HEK293 (cell line): ENCODE data around the gene ZYG11B.

Experiments used
- GFI1B ChIP-seq: fragments of 450-650 bp; formaldehyde crosslinking; IDR thresholded peaks from 2 replicates; pipeline ENCODE4 v1.5.1; 2016; ENCODE audit warnings: missing biosample characterization, missing genetic modification characterization
- GLI4 ChIP-seq: fragments of 450-650 bp; formaldehyde crosslinking; IDR thresholded peaks from 2 replicates; pipeline ENCODE4 v1.5.1; 2016; ENCODE audit warnings: missing biosample characterization, missing genetic modification characterization
- HOXA7 ChIP-seq: sonication (generic); formaldehyde crosslinking; IDR thresholded peaks from 2 replicates; pipeline ENCODE4 v1.8.1; 2022; ENCODE audit warnings: missing genetic modification reagents, borderline replicate concordance
- ZBTB7A ChIP-seq: fragments of 450-650 bp; formaldehyde crosslinking; IDR thresholded peaks from 2 replicates; pipeline ENCODE4 v1.5.1; 2016; ENCODE audit warnings: low read depth, missing biosample characterization, missing genetic modification characterization
- ZNF121 ChIP-seq: fragments of 450-650 bp; formaldehyde crosslinking; IDR thresholded peaks from 2 replicates; pipeline ENCODE4 v1.5.1; 2016; ENCODE audit warnings: missing biosample characterization, missing genetic modification characterization
- ZNF354C ChIP-seq: fragments of 450-650 bp; formaldehyde crosslinking; IDR thresholded peaks from 2 replicates; pipeline ENCODE4 v1.5.1; 2016; ENCODE audit warnings: missing biosample characterization, missing genetic modification characterization, low read depth, borderline replicate concordance
- TF ChIP-seq, protein P1 (sequence below): fragments of 450-650 bp; formaldehyde crosslinking; IDR thresholded peaks from 2 replicates; pipeline ENCODE4 v1.5.1; 2016; ENCODE audit warnings: missing biosample characterization, missing genetic modification characterization

- TF ChIP-seq HOXA7 (CRISPR knock-in tag) (no peak), ZNF354C (tag by site-specific recombination) (no peak), GFI1B (tag by site-specific recombination) (no peak), GLI4 (tag by site-specific recombination) (no peak), ZBTB7A (tag by site-specific recombination) (no peak), ZNF121 (tag by site-specific recombination) (no peak)
- TF ChIP-seq, protein P1, sequence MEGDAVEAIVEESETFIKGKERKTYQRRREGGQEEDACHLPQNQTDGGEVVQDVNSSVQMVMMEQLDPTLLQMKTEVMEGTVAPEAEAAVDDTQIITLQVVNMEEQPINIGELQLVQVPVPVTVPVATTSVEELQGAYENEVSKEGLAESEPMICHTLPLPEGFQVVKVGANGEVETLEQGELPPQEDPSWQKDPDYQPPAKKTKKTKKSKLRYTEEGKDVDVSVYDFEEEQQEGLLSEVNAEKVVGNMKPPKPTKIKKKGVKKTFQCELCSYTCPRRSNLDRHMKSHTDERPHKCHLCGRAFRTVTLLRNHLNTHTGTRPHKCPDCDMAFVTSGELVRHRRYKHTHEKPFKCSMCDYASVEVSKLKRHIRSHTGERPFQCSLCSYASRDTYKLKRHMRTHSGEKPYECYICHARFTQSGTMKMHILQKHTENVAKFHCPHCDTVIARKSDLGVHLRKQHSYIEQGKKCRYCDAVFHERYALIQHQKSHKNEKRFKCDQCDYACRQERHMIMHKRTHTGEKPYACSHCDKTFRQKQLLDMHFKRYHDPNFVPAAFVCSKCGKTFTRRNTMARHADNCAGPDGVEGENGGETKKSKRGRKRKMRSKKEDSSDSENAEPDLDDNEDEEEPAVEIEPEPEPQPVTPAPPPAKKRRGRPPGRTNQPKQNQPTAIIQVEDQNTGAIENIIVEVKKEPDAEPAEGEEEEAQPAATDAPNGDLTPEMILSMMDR, result no peak
Measured at GRCh38 chr1:52856026-52856425, 129.8 kb downstream of the ZYG11B start.
